Memory B cell (primary cell): ENCODE measurements around the gene KSR1.

Experiments used
- ATAC-seq: fragments of 150-1000 bp; cut with Tn5 transposase; 2 replicates; pipeline ENCODE4 v1.10.0; 2021; ENCODE audit warnings: low read depth, mild to moderate bottlenecking, moderate library complexity
- DNase-seq, 2 donors: peaks; one replicate each; pipeline ENCODE4 v3.0.0; 2022; ENCODE audit warnings: low spot score in 2 of 2
- H3K27ac Mint-ChIP-seq: one replicate; pipeline ENCODE4 v1.8.0; 2022; ENCODE audit warnings: mild to moderate bottlenecking, moderate library complexity, mixed read lengths
- H3K27me3 Mint-ChIP-seq: one replicate; pipeline ENCODE4 v1.8.0; 2022; ENCODE audit warnings: mixed read lengths
- H3K36me3 Mint-ChIP-seq: one replicate; pipeline ENCODE4 v1.8.0; 2022; ENCODE audit warnings: mild to moderate bottlenecking, mixed read lengths
- H3K4me1 Mint-ChIP-seq: one replicate; pipeline ENCODE4 v1.8.0; 2022; ENCODE audit warnings: mixed read lengths
- H3K4me3 Mint-ChIP-seq: one replicate; pipeline ENCODE4 v1.8.0; 2022; ENCODE audit warnings: mild to moderate bottlenecking, moderate library complexity, mixed read lengths
- H3K9me3 Mint-ChIP-seq: one replicate; pipeline ENCODE4 v1.8.0; 2022; ENCODE audit warnings: mixed read lengths

The KSR1 gene

GRCh38 chr17:27579897-27580321 is 123.7 kb downstream of the KSR1 start:
- H3K4me1 Mint-ChIP-seq, result peaks cover 10% of the 10 kb centered on the region
- no peak overlapping the region for H3K27ac Mint-ChIP-seq
- no peak overlapping the region for H3K4me3 Mint-ChIP-seq
- H3K27me3 Mint-ChIP-seq, result no peaks in the 10 kb centered on the region
- peaks cover 5% of the 10 kb centered on the region for H3K36me3 Mint-ChIP-seq
- DNase-seq, result no peak
- no peak for ATAC-seq
- no peaks in the 10 kb centered on the region for H3K9me3 Mint-ChIP-seq

- ATAC-seq, result no peak
- peak overlapping the region; percentile 2 for H3K27ac Mint-ChIP-seq
Observed at GRCh38 chr17:27581016-27581415, 124.8 kb downstream of the KSR1 start.

DNA sequence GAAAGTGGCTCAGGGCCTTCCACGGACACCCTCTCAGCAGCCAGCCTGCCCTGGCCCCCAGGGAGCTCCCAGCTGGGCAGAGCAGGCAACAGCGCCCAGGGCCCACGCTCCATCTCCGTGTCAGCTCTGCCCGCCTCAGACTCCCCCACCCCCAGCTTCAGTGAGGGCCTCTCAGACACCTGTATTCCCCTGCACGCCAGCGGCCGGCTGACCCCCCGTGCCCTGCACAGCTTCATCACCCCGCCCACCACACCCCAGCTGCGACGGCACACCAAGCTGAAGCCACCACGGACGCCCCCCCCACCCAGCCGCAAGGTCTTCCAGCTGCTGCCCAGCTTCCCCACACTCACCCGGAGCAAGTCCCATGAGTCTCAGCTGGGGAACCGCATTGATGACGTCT is 126.4 kb downstream of the KSR1 start:
- H3K27ac Mint-ChIP-seq, result no peak overlapping the region
- H3K36me3 Mint-ChIP-seq, result peaks cover 3% of the 10 kb centered on the region
- H3K9me3 Mint-ChIP-seq, result no peaks in the 10 kb centered on the region
- no peak for ATAC-seq
- no peak overlapping the region for H3K4me3 Mint-ChIP-seq
- DNase-seq, result no peak
- no peaks in the 10 kb centered on the region for H3K27me3 Mint-ChIP-seq
- peaks cover 15% of the 10 kb centered on the region for H3K4me1 Mint-ChIP-seq

More at GRCh38 chr17:27581016-27581415, 124.8 kb downstream of the KSR1 start:
- Mint-ChIP-seq H3K4me1 (peaks cover 15% of the 10 kb centered on the region), H3K27me3 (no peaks in the 10 kb centered on the region), H3K9me3 (no peaks in the 10 kb centered on the region), H3K36me3 (peaks cover 3% of the 10 kb centered on the region), H3K4me3 (no peak overlapping the region)
- no peak for DNase-seq

- peaks cover 10% of the 10 kb centered on the region for H3K36me3 Mint-ChIP-seq
- H3K4me1 Mint-ChIP-seq, result peaks cover 11% of the 10 kb centered on the region
- peak overlapping the region; percentile 74 for H3K27ac Mint-ChIP-seq
- DNase-seq (no peak), ATAC-seq (peak; percentile 87)
- no peak overlapping the region for H3K4me3 Mint-ChIP-seq
- no peaks in the 10 kb centered on the region for H3K9me3 Mint-ChIP-seq
- no peaks in the 10 kb centered on the region for H3K27me3 Mint-ChIP-seq
Observed at GRCh38 chr17:27585153-27585681, 129.0 kb downstream of the KSR1 start.

GRCh38 chr17:27585792-27586191 is 129.5 kb downstream of the KSR1 start:
- Mint-ChIP-seq H3K27ac (peak overlapping the region; percentile 74), H3K4me1 (peaks cover 11% of the 10 kb centered on the region), H3K27me3 (no peaks in the 10 kb centered on the region), H3K36me3 (peaks cover 12% of the 10 kb centered on the region), H3K9me3 (no peaks in the 10 kb centered on the region), H3K4me3 (no peak overlapping the region)
- ATAC-seq, result no peak
- DNase-seq, result no peak

DNA sequence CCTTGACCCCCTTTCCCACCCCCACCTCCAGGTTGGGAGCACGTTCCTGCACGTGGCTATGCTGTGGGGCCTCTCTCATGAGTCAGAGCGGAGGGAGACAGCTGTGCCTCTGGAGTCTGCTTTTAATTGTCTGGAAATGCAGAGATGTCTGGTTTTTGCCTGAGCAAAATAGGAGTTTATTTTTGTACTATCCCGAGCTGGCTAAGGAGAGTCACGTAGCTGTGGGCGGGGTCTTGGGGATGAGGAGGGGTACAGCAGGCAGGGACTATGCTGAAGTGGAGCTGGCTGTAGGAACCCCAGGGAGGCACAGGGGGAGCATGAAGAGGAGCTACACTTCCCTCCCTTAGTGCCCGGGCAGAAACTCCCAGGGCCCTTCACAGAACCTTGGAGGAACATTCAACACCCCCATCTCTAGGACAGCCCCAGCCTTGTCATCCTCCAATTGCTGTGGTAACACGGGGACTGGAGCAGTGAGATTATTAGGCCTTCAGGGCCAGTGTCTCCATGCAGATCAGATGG is 130.0 kb downstream of the KSR1 start:
- ATAC-seq (no peak), DNase-seq (no peak)
- Mint-ChIP-seq H3K27me3 (no peaks in the 10 kb centered on the region), H3K27ac (peak overlapping the region; percentile 74), H3K4me1 (peaks cover 10% of the 10 kb centered on the region), H3K36me3 (peaks cover 15% of the 10 kb centered on the region), H3K9me3 (no peaks in the 10 kb centered on the region), H3K4me3 (no peak overlapping the region)

- peaks cover 17% of the 10 kb centered on the region for H3K36me3 Mint-ChIP-seq
- ATAC-seq, result no peak
- DNase-seq, result no peak
- no peak overlapping the region for H3K4me3 Mint-ChIP-seq
- H3K27me3 Mint-ChIP-seq, result no peaks in the 10 kb centered on the region
- H3K27ac Mint-ChIP-seq, result no peak overlapping the region
- H3K4me1 Mint-ChIP-seq, result peaks cover 7% of the 10 kb centered on the region
- no peaks in the 10 kb centered on the region for H3K9me3 Mint-ChIP-seq
Observed at GRCh38 chr17:27588354-27588753, 132.1 kb downstream of the KSR1 start.

DNA sequence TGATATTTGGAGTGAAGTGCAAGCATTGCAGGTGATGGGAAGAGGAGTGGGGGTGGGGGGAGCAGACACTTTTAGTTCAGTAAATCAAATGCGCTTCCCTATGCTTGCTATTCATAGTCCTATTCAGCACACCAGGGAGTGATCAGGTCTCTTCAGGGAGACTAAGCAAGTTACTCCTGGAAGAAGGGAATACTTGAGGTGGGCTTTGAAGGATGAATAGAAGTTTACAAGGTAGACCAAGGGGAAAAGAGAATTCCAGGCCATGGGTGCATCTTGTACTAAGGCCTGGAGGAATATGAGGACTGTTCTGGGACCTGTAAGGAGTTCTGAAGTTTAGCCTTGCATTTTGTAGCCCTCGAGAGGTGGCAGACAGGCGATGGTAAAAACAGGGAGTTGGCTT is 134.6 kb downstream of the KSR1 start:
- no peaks in the 10 kb centered on the region for H3K27me3 Mint-ChIP-seq
- H3K9me3 Mint-ChIP-seq, result no peaks in the 10 kb centered on the region
- no peaks in the 10 kb centered on the region for H3K4me1 Mint-ChIP-seq
- H3K27ac Mint-ChIP-seq, result no peak overlapping the region
- peaks cover 19% of the 10 kb centered on the region for H3K36me3 Mint-ChIP-seq
- DNase-seq (no peak), ATAC-seq (no peak)
- no peak overlapping the region for H3K4me3 Mint-ChIP-seq

DNA sequence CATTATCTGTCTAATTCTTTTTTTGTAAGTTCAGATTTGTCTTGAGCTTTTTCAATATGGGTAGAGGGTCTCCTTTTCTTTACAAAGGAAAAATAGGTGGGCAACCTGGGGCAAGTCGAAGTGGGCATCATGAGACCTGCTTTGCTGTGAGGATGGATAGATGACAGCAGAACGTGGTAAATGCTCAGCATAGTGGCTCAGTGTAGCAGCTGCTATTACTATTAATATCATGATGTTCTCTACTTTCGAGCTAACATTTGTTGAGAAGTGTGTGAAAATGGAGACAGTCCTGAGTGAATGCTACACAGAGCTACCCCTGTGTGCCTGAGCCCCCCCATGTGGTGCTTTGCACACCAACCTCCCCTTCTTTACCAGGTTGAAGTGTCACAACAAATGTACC is 135.7 kb downstream of the KSR1 start:
- Mint-ChIP-seq H3K4me1 (no peaks in the 10 kb centered on the region), H3K27me3 (no peaks in the 10 kb centered on the region), H3K27ac (no peak overlapping the region), H3K4me3 (no peak overlapping the region), H3K9me3 (no peaks in the 10 kb centered on the region), H3K36me3 (peaks cover 22% of the 10 kb centered on the region)
- ATAC-seq, result no peak
- DNase-seq, result no peak

DNA sequence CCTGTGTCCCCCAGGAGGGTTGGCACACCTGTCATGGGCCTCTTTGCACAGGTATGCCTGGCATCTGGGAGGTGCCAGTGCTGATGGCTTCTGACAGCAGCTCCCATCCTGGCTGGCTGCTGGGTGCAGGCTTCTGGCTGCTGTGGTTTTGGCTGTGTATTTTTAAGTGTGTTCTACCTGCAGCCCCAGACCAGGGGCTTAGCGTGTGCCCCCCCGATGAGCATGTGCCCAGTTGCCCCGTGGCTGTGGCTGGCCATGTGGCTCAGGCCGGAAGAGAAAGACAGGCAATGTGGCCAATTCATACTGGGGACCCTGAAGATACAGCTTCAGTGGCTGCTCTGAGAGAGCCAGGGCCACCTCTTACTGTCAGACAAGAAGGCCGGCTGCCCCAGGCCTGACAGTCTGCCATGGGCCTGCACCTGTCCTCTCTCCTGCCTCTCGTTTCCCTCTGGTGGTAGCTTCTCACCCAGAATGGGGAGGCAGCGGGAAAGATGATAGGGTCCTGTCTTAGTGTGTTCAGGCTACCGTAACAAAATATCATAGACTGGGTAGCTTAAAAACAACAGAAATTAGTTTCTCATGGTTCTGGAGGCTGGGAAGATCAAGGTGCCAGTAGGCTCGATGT is 137.1 kb downstream of the KSR1 start:
- Mint-ChIP-seq H3K36me3 (peaks cover 22% of the 10 kb centered on the region), H3K9me3 (no peaks in the 10 kb centered on the region), H3K27me3 (no peaks in the 10 kb centered on the region), H3K27ac (no peak overlapping the region), H3K4me3 (no peak overlapping the region), H3K4me1 (no peaks in the 10 kb centered on the region)
- DNase-seq (no peak), ATAC-seq (no peak)

DNA sequence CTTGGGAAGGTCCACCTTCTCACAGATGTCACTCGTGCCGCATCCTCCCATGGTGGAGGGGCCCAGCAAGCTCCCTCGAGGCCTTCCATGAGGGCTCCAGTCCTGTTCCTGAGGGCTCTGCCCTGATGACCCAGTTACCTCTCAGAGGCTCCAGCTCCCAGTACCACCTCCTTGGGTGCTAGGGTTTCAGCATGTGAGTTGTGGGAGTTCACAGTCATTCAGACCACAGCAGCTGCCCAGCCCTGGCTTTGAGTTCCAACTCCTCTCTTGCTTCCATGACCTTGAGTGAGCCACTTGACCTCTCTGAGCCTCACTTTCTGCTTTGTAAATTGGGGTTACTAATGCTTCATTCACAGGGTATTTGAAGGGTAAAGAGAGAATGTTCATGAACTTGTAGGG is 137.6 kb downstream of the KSR1 start:
- Mint-ChIP-seq H3K9me3 (no peaks in the 10 kb centered on the region), H3K4me3 (no peak overlapping the region), H3K36me3 (peaks cover 22% of the 10 kb centered on the region), H3K27ac (peak overlapping the region; percentile 15), H3K4me1 (no peaks in the 10 kb centered on the region), H3K27me3 (no peaks in the 10 kb centered on the region)
- ATAC-seq, result no peak
- no peak for DNase-seq

GRCh38 chr17:27595208-27595607 is 139.0 kb downstream of the KSR1 start:
- Mint-ChIP-seq H3K27me3 (no peaks in the 10 kb centered on the region), H3K36me3 (peaks cover 14% of the 10 kb centered on the region), H3K27ac (no peak overlapping the region), H3K4me1 (peaks cover 2% of the 10 kb centered on the region), H3K9me3 (no peaks in the 10 kb centered on the region), H3K4me3 (no peak overlapping the region)
- ATAC-seq, result no peak
- DNase-seq, result no peak

DNA sequence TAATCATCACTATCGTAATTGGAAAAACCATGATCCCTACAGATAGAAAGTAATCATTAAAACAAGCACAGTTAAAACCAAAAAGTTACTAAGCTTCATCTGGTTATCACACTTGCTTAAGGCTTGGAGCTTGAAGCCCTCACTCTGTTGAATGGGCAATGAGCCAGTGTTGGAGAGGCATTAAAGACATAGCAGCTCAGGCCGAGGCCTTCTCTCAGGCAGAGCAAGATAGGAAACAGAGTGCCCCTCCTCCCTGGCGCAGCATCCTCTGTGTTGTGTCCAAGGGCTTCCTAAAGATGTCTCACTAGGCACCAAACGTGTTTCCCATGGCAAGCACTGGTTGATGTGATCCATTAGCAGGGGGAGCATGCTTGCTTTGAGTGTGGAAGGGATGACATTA is 139.8 kb downstream of the KSR1 start:
- ATAC-seq (no peak), DNase-seq (no peak)
- Mint-ChIP-seq H3K9me3 (no peaks in the 10 kb centered on the region), H3K36me3 (peaks cover 10% of the 10 kb centered on the region), H3K4me1 (peaks cover 2% of the 10 kb centered on the region), H3K27ac (no peak overlapping the region), H3K4me3 (no peak overlapping the region), H3K27me3 (no peaks in the 10 kb centered on the region)

DNA sequence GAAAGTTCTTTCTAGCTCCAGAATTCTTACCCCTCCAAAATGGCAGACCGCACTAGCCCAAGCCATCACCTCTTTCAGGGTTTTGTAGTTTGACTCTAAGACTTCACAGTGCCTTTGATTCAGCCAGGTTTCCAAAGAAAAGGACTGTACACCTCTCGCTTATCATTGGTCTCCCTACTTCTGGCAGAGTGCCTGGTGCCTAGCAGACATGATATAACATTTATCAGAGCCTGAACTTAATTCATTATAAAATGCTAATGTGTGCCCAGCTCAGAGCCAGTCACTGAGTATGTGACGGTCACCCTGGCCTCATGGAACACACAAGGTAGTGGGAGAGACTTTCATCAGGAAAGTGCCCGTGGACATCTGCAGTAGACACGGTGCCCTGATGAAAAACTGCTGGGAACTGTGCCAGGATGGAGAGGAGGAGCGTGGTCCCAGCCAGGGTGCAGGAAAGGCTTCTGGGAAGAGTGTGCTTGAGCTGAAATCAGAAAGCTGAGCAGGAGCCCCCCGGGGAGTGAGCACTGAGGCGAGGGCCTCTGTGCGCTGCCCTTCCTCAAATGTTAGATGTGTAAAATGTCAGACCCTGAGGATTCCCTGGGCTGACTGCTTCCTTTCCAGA is 140.4 kb downstream of the KSR1 start:
- Mint-ChIP-seq H3K27ac (no peak overlapping the region), H3K9me3 (no peaks in the 10 kb centered on the region), H3K4me1 (peaks cover 2% of the 10 kb centered on the region), H3K36me3 (peaks cover 10% of the 10 kb centered on the region), H3K27me3 (no peaks in the 10 kb centered on the region), H3K4me3 (no peak overlapping the region)
- ATAC-seq (no peak), DNase-seq (no peak)

- DNase-seq (no peak), ATAC-seq (no peak)
- Mint-ChIP-seq H3K27ac (no peak overlapping the region), H3K27me3 (no peaks in the 10 kb centered on the region), H3K4me3 (no peak overlapping the region), H3K9me3 (no peaks in the 10 kb centered on the region), H3K36me3 (peaks cover 10% of the 10 kb centered on the region), H3K4me1 (peaks cover 2% of the 10 kb centered on the region)
Observed at GRCh38 chr17:27597188-27597580, 140.9 kb downstream of the KSR1 start.
